ENCODE data around the gene IVL.

Gene IVL

DNA sequence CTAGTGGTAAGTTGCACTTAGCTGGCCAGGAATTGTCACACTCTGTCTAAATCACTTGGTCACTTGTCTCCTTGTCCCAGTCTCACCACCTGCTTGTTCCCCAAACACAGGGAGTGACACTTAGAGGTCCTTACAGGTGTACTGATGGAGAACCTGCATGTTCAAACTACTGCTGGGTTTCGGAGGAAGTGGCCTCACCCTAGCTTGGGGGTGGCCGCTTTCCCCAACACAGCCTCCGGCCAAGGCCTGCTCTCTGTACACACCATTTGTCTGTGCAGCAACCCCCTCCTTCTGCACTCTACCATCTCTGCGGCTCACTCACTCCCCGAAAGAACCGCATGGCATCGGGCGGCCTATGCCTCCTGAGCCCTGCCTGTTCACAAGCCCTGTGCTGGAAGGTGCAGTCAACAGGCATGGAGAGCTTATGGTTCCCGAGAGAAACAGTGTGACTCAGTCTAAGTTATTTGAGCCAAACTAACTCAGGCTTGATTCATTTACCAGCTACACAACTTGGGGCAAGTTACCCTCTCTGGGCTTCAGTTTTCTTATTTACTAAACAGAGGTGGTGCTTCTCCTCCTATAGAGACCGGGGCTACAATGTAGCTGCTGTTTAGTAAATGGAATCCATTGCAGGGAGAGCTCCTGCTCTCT, 51.6 kb downstream of the IVL start:
- H3K27me3 ChIP-seq (ENCODE audit: control insufficient read depth in 3 of 3, insufficient read depth in 3 of 3, low read depth in 1 of 3, low read length in 3 of 3), result no peaks in the 10 kb centered on the region
- H4K91ac ChIP-seq (ENCODE audit: low read depth, low read length, poor library complexity), result peak overlapping the region; percentile 20
- H3K4me2 ChIP-seq (ENCODE audit: insufficient read depth, low read length, poor library complexity, severe bottlenecking), result no peak overlapping the region
- H3K79me1 ChIP-seq (ENCODE audit: low read depth, low read length), result no peaks in the 10 kb centered on the region
- H4K8ac ChIP-seq (ENCODE audit: low read depth, low read length), result no peak overlapping the region
- WGBS, 2 donors (ENCODE audit: extremely low coverage in 2 of 2, insufficient read length in 2 of 2, insufficient replicate concordance in 1 of 2), result no CpG with 5 or more reads among the region's 10 CpGs
- H2BK5ac ChIP-seq (ENCODE audit: low read length), result no peak overlapping the region
- no peak overlapping the region for H2AK5ac ChIP-seq (ENCODE audit: low read depth, low read length)
- H2AFZ ChIP-seq (ENCODE audit: low read length), result no peak overlapping the region
- H2BK12ac ChIP-seq (ENCODE audit: low read length), result no peak overlapping the region
- H3K4me3 ChIP-seq (ENCODE audit: low read length in 2 of 2), result no peak overlapping the region
- H3K9ac ChIP-seq (ENCODE audit: low read depth, low read length, poor library complexity), result peak overlapping the region; percentile 27
- H2BK15ac ChIP-seq (ENCODE audit: low read length), result no peak overlapping the region
- H3K23ac ChIP-seq (ENCODE audit: low read depth, low read length, poor library complexity), result no peak overlapping the region
- no peaks in the 10 kb centered on the region for H3K36me3 ChIP-seq (replicated peaks in 1 of 2; ENCODE audit: control insufficient read depth in 2 of 2, insufficient read depth in 2 of 2, low read length in 2 of 2)
- no peak overlapping the region for H3K14ac ChIP-seq (ENCODE audit: low read length)
- H3K9me3 ChIP-seq (replicated peaks in 1 of 2; ENCODE audit: control insufficient read depth in 2 of 2, insufficient read depth in 1 of 2, low read depth in 1 of 2, low read length in 2 of 2), result no peaks in the 10 kb centered on the region
- no peaks in the 10 kb centered on the region for H3K4me1 ChIP-seq (ENCODE audit: control insufficient read depth in 2 of 2, insufficient read depth in 1 of 2, low read depth in 1 of 2, low read length in 2 of 2)
- no peak overlapping the region for H3K18ac ChIP-seq (ENCODE audit: low read length)
- H2BK120ac ChIP-seq (ENCODE audit: low read depth, low read length), result no peak overlapping the region
- DNase-seq (ENCODE audit: low spot score), result no peak
- H3K27ac ChIP-seq (replicated peaks; ENCODE audit: low read length), result no peak overlapping the region
- no peak overlapping the region for H3K4ac ChIP-seq (ENCODE audit: low read length)

DNA sequence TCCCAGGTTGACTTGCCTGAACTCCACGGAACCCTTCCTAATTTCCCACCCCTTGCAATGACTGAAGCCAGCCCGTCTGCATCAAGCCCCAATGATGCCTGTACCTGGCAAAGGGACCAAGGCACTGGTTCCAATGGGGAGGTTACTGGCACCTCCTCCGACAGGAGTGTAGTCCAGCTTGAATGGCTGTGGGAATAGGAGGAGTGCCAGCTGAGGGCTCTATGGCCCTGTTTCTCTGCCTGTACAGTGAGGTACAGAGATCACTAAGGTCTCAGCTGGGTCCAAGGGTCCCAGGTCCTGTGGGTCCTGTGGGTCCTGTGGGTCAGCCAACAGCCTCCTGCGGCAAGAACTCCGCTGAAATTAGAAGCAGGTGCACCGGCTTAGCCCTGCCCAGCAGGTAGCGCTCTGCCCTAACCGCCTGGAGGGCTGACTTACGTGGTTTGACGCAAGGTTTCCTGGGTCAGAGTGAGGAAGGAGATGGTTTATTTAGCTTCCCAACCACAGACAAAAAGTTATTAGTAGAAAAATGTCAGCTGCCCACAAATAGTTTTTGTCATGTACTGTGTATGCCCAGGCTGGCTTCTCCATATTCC, 52.2 kb downstream of the IVL start:
- H2AK5ac ChIP-seq (ENCODE audit: low read depth, low read length), result no peak overlapping the region
- no peak overlapping the region for H2BK120ac ChIP-seq (ENCODE audit: low read depth, low read length)
- peak overlapping the region; percentile 61 for H3K18ac ChIP-seq (ENCODE audit: low read length)
- H2BK5ac ChIP-seq (ENCODE audit: low read length), result no peak overlapping the region
- DNase-seq (ENCODE audit: low spot score), result no peak
- no peak overlapping the region for H3K4ac ChIP-seq (ENCODE audit: low read length)
- no peak overlapping the region for H4K8ac ChIP-seq (ENCODE audit: low read depth, low read length)
- H3K14ac ChIP-seq (ENCODE audit: low read length), result peak overlapping the region; percentile 6
- H3K4me2 ChIP-seq (ENCODE audit: insufficient read depth, low read length, poor library complexity, severe bottlenecking), result no peak overlapping the region
- no peak overlapping the region for H3K9ac ChIP-seq (ENCODE audit: low read depth, low read length, poor library complexity)
- H3K23ac ChIP-seq (ENCODE audit: low read depth, low read length, poor library complexity), result no peak overlapping the region
- no peaks in the 10 kb centered on the region for H3K9me3 ChIP-seq (replicated peaks in 1 of 2; ENCODE audit: control insufficient read depth in 2 of 2, insufficient read depth in 1 of 2, low read depth in 1 of 2, low read length in 2 of 2)
- H4K91ac ChIP-seq (ENCODE audit: low read depth, low read length, poor library complexity), result no peak overlapping the region
- no peak overlapping the region for H3K27ac ChIP-seq (replicated peaks; ENCODE audit: low read length)
- no peaks in the 10 kb centered on the region for H3K27me3 ChIP-seq (ENCODE audit: control insufficient read depth in 3 of 3, insufficient read depth in 3 of 3, low read depth in 1 of 3, low read length in 3 of 3)
- peak overlapping the region; percentile 31 for H2BK15ac ChIP-seq (ENCODE audit: low read length)
- H3K4me1 ChIP-seq (ENCODE audit: control insufficient read depth in 2 of 2, insufficient read depth in 1 of 2, low read depth in 1 of 2, low read length in 2 of 2), result no peaks in the 10 kb centered on the region
- H3K36me3 ChIP-seq (replicated peaks in 1 of 2; ENCODE audit: control insufficient read depth in 2 of 2, insufficient read depth in 2 of 2, low read length in 2 of 2), result no peaks in the 10 kb centered on the region
- no peak overlapping the region for H2AFZ ChIP-seq (ENCODE audit: low read length)
- H3K79me1 ChIP-seq (ENCODE audit: low read depth, low read length), result no peaks in the 10 kb centered on the region
- H3K4me3 ChIP-seq (ENCODE audit: low read length in 2 of 2), result no peak overlapping the region
- H2BK12ac ChIP-seq (ENCODE audit: low read length), result peak overlapping the region; percentile 52
- WGBS, 2 donors (ENCODE audit: extremely low coverage in 2 of 2, insufficient read length in 2 of 2, insufficient replicate concordance in 1 of 2), result no CpG with 5 or more reads among the region's 10 CpGs

Measured in neuronal stem cell (in vitro differentiated cells).